ENCODE data around the gene NRARP.

GRCh38 chr9:137255448-137256114 is 46.5 kb downstream of the NRARP start:
- TF ChIP-seq POLR2A (IDR thresholded peaks at IDR 0.05) (no peak), CTCF (IDR thresholded peaks at IDR 0.05) (no peak), POLR2AphosphoS5 (IDR thresholded peaks at IDR 0.05) (no peak)
